Stimulated activated CD8-positive, alpha-beta memory T cell treated with anti-CD3 and anti-CD28 coated beads, Interleukin-15, amount 100 ng/mL, for 48 hours (primary cell): Measurements from ENCODE around the gene KIAA1217.
A peak's percentile ranks its signal among the peaks of the same experiment; 100 is the strongest.

Experiments
- DNase-seq, 2 donors: peaks; one replicate each; pipeline ENCODE4 v3.0.0-alpha.2; 2020; ENCODE audit warnings: low read depth in 2 of 2

Gene KIAA1217

DNA sequence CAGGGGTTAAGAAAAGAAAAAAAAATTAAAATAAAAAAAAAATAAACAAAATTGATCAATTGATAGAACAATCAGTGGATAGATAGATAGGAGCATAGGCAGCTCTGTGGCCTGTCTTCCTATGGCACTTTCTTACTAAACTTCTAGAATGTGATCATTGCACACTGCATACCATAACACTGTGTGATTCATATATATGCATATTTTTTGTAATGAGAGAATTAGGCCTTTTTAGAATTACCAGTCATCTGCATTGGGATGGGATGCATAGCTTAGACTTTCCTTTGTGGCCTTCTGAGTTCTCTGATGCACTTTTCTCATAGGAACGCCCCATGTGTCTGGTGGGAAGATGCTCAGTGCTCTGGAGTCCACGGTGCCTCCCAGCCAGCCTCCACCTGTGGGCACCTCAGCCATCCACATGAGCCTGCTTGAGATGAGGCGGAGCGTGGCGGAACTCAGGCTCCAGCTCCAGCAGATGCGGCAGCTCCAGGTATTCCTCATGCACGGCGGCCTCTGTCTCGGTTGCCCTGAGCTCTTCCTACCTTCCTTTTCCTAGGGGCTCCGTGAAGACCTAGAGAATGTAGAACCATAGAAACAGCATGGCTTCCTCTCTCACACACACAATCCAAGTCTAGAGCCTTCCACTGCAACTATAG, 292.2 kb downstream of the KIAA1217 start:
- DNase-seq, result no peak

DNA sequence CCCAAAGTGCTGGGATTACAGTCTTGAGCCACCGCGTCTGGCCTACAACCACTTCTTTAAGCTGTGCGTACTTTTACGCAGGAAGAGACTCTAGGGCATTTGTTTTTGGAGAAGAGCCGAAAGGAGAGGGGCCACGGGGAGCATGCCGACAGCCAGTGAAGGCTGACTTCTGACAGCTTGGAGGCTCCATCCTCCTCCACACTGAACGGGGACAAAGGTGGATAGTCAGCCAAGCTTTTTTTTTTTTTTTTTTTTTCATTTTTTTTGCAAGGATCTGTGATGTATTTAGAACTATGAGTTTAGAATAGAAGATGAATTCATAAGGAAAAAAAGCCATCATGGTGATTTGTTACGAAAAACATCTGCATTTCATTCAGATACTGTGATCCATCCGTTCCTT, 293.1 kb downstream of the KIAA1217 start:
- DNase-seq, result no peak

DNA sequence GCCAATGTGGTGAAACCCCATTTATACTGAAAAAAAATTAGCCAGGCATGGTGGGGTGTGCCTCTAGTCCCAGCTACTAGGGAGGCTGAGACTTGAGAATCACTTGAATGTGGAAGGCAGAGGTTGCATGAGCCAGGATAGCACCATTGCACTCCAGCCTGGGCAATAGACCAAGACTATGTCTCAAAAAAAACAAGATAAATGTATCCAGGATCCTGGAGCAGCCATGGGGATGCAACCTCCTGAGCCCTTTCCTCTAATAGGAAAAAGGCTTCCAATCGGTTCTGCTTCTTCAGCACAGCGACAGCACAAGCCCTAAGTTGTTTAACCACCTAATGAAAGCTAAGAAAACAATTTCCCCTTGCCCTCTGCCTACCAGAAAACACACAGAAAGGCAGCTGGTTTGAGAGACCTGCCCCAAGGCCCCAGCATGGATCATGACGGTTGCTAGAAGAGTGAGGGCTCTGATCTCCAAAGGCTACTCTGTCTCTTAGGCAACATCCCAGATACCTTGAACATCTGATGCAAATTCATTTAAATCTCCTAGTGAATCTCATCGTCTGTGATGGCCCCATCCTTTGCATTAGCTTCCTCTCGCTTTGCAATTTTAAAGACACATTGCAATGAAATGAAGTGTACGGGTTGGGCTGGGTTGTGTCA, 294.0 kb downstream of the KIAA1217 start:
- DNase-seq, result no peak

DNA sequence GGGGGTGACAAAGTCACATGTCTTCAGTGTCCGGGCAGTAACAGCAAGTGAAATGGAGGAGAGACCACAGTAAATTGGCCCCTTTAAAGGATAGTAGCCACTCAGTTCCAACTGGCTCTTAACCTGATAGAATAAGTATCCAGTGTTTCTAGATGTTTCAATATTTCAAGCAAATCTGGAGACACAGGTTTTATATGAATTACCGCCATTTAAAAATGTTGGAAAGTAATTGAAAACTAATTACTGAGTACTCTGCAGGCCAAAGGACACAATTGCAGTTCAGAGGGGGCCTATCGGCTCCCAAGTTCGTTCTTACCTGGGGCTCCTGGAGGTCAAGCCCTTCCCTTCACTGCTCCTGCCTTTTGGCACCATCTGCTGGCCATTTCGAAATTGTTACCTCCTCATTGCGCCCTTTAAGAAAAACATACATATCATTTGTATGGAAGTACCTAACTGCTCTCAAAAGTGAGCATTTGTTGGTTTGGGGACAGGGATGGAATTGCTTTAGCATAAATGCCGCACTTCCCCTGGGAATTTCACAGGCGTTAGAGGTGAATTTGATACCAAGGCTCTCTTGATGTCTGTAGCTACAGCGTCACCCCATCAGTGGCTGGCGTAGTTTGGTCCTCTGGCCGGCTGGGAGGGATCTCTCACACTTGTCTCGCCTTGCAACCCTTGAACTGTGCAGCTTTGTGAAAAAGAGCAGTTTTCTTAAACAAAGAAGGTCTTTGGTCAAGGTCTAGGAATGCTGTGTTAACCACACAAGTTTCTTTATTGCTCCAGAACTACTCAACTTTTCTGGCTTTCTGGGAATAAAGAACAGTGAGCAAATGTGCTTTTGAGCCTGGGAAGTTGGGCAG, 294.8 kb downstream of the KIAA1217 start:
- DNase-seq, result no peak

DNA sequence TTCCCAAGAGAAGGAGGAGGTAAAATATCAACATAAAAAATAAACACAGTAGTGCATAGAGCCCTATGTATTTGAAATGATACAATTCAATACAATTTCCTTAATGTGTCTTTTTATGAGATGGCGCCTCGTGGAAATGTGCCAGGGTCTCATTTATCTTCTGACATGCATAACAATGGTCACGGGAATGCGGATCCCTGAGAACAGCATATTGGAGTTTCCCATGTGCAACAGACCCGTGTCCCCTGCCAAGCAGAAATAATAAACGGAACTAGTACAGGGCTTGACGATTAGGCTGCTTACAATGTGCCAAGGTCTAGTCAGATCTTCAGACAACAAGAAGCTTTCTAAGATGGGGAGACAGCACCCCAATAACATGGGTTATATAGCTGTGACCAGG, 296.8 kb downstream of the KIAA1217 start:
- DNase-seq, result no peak

DNA sequence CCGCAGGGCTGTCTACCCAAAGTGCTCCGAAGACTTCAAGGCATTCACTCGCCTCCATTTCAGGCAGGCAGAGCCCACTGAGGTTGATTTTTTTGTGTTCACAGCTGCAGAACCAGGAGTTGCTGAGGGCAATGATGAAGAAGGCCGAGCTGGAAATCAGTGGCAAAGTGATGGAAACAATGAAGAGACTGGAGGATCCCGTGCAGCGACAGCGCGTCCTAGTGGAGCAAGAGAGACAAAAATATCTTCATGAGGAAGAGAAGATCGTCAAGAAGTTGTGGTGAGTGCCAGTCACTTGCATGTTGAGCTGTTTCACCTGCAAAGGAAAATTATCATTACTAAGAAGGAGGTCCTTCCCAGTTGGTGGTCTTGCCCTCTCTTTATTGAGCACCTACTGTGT, 304.2 kb downstream of the KIAA1217 start:
- DNase-seq, result no peak

DNA sequence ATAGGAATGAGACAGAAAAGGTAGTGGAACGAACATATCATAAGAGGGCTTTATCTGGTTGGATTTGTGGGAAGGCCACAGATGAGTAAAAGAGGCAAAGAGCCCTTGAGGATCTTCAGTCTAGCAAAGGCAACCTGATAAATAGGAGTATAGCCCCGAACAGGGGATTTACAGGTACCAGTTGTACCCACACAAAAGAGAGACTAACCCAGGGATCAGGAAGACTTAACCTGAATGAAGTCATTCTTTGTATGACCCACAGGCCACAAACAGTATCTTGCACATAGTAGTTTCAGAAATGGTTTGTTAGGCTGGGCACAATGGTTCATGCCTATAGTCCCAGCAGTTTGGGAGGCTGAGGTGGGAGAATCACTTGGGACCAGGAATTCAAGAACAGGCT, 306.5 kb downstream of the KIAA1217 start:
- no peak for DNase-seq

DNA sequence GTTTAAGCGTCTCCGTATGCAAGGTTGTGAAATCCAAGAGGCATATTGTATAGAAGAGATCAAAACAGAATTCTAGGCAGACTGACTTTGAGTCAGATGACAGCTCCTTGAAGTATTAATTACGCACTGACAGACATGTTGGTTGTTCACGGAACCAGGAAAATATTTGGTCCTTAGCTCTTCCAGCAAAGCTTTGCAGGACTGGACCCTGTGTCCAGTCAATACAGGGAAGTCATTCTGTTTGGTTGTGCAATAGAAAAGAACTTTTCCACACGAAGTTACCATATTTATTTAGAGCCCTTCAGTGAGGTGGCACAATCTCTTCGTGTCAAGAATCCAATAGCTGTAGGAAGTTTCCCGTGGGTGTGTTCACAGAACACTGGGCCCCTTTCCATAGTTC, 309.5 kb downstream of the KIAA1217 start:
- no peak for DNase-seq

DNA sequence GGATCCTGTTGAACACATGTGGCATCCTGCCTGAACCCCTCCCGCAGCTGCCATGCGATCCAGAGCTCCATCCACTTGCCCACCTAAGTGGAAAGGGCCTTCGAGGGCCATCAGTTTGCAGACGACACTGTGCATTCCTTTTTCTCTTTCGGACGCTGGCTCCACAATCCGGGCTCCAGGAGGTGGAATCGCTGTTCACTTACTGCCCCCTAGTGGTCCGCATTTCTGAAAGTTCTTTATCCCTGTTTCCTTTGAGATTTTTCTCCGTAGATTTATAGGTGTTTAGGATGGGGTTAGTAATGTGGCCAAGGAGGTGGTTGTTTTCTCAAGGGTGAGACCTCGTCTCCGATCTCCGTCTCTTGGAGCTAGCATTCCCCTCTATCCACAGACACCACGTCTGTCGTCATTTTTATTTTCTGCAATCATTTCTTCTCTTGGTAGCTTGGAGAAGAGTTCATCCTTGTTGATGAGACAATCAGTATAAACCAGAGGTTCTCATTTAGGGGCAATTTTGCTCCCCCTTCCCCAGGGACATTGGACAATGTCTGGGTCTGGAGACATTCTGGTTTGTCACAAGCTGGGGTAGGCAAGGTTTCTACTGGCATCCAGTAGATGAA, 310.2 kb downstream of the KIAA1217 start:
- DNase-seq, result peak in 1 of 2 donors; percentile 15

DNA sequence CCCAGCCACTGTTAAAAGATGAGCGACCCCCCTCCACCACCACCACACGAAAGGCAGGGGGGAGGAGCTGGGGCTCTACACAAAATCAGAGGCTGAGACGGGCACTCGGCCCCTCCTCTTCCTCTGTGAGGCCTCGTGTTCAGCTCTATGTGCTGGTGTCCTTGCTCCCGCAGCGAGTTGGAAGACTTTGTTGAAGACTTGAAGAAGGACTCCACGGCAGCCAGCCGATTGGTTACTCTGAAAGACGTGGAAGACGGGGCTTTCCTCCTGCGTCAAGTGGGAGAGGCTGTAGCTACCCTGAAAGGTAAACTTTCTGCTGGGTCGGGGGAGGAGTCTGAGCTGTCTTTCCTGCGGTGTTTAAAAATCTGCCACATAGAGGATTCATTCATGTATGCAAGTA, 311.0 kb downstream of the KIAA1217 start:
- no peak for DNase-seq

DNA sequence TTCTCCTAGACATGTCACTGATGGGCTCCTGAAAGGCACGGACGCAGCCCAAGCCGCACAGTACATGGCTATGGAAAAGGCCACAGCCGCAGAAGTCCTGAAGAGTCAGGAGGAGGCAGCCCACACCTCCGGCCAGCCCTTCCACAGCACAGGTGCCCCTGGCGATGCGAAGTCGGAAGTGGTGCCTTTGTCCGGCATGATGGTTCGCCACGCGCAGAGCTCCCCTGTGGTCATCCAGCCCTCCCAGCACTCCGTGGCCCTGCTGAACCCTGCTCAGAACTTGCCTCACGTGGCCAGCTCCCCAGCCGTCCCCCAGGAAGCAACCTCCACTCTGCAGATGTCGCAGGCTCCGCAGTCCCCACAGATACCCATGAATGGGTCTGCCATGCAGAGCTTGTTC, 315.4 kb downstream of the KIAA1217 start:
- no peak for DNase-seq

DNA sequence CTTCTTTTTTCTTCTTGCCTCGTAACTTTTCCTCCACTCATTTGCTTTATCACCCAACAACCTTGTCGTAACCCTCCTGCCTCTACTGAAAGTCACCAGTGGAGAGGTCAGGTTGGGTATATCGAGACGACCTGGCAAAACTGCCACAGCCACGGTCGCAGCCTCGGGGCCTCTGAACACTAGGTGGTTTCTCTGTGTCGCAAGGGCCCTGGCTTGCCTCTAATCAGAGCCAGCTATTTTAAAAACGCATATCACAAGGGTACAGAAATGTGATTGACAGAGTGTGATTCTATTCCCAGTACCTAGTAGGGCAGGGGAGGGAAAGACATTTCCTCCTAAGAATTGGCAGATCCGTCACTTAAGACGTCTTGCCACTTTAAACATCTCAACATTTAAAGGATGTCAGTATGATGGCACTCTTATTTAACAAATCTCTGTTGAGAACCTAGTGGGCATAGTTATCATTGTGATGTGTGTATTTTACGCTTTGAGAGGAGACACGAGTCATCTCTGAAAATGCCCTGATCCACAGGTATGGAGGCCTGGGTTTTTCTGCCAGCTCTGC, 317.2 kb downstream of the KIAA1217 start:
- DNase-seq, result no peak

DNA sequence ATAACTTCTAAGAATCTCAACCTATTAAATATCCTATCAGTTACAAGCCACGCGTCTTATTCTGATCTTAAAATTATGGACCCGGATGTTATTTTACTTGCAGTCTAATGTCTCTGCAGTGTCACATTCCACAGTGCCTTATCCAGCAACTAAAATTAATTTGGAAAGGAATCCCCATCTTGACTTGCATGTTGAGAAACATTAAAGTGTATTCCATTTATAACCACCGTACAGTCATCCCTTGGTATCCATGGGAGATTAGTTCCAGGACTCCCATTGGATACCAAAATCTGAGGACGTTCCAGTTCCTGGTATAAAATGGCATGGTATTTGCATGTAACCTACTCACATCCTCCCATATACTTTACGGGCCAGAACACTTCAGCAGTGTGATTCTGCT, 320.0 kb downstream of the KIAA1217 start:
- DNase-seq, result no peak

DNA sequence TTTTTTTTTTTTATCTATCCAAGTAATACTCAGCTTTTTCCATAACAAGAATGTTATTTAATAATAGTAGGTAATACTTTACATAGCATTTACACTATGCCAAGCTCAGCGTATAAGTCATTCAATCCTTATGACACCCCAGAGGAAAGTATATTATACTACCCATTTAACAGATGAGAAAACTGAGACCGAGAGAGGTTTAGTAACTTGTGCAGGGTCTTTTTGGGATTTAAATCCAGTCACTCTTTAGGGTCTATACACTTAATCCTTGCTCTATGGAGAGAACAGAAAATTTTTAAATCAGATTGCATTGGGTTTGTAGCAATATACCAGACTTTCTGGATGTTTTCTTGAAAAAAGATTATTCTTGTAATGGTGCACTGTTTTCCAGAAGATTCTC, 322.5 kb downstream of the KIAA1217 start:
- no peak for DNase-seq

DNA sequence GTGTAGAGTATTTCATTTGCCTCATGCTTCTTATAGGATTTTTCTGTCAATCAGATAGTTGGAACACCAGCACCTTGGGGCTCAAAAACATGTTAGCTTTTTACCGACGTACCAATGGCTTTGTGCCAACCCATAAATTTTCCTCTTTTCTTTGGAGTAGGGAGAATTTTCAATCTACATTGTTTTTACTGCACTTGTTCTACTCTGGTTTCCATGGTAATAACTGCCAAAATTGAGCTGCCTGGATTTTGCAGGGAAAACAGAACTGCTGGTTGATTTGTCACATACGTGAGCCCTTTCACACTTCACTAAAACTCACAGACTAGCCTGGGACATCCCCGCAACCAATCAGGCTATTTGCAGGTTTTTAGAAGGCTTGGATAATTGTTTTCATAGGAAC, 325.0 kb downstream of the KIAA1217 start:
- DNase-seq, result no peak

DNA sequence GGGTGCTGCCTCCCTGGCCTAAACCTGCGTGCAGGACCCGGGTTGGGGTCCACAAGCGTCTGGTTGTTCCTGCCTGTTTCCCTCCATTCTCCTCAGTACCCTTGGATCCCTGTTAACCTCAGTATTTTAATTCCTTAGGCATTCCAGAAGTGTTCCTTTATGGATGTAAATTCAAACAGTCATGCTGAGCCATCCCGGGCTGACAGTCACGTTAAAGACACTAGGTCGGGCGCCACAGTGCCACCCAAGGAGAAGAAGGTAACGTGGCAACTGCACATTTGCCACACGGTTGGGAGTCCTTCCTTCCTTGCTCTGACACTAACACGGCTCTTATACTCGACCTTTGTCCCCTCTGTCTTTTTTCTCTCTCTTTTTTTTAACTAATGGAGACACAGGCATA, 327.7 kb downstream of the KIAA1217 start:
- DNase-seq, result no peak

DNA sequence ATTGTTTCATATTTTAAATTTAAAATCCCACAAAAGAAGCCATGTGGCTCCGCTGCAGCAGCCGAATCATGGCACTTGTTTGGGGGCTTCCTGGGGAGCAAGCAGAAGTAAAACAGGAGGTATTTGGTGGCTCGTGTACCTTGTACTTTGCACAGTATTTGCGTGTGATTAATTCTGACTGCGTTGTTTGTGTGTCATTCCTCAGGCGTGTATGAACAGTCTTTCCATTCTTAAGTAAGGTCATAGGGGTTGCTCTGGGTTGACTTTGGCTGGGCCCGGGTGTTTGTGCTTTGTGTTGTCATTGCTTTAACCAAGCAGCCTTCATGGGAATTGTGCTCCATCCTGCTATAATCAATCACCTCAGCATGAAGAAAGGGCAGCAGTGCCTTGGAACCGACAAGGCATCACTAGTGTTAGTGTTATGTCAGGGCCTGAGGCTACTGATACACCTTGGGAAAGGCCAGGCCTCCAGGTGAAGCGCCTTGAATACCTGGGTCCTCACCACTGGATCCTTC, 332.4 kb downstream of the KIAA1217 start:
- no peak for DNase-seq

DNA sequence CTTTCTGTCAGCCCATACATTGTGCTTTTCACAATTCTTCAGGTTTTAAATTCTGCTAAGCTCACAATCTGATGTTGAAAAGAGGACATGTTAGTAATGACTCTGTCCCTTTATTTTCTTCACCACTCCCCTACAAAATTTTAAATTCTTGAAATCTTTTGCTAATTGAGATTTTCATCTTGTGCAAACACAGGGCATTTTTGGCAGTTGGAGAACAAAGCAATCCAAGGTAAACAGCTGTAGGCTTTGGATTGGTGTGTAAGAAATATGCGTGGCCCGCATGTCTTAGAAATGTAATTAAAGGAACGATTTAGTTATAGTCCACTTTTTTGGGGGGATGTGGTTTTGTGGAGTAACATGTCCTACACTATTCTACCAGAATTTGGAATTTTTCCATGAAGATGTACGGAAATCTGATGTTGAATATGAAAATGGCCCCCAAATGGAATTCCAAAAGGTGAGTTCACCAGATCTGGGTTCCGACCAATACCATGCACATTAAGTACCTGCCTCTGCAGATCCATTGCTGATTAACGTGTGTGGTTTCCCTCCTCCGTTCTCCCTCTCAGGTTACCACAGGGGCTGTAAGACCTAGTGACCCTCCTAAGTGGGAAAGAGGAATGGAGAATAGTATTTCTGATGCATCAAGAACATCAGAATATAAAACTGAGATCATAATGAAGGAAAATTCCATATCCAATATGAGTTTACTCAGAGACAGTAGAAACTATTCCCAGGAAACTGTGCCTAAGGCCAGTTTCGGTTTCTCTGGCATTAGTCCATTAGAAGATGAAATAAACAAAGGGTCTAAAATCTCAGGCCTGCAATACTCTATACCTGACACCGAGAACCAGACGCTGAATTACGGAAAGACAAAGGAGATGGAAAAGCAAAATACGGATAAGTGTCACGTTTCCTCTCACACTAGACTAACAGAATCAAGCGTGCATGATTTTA, 333.7 kb downstream of the KIAA1217 start:
- no peak for DNase-seq

DNA sequence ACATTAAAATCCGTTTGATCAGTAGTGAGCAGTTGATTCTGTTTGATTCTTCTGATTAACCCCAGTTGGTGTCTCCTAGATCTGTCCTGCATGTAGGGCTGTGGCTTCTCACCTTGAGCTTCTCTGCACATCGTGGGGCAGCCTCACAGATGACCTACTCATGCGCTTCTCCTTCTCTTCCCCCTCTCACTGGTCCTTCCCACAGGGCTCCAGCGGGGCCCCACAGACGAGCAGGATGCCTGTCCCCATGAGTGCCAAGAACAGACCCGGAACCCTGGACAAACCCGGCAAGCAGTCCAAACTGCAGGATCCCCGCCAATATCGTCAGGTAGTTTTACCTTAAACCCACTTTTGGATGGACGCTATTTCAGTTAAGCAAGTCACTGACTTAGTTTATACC, 335.8 kb downstream of the KIAA1217 start:
- no peak for DNase-seq

DNA sequence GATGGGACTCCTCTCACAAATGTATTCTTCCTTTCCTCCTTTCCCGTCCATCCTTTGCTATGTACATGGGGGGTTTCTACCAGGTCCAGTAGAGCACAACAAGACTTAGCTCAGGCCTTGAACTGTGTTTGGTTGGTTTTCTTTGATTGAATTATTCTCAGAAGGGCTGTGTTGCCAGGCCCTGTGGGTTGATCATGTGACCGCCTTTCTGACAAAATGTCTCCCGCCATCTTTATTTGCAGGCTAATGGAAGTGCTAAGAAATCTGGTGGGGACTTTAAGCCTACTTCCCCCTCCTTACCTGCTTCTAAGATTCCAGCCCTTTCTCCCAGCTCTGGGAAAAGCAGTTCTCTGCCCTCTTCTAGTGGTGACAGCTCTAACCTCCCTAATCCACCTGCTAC, 336.6 kb downstream of the KIAA1217 start:
- no peak for DNase-seq

DNA sequence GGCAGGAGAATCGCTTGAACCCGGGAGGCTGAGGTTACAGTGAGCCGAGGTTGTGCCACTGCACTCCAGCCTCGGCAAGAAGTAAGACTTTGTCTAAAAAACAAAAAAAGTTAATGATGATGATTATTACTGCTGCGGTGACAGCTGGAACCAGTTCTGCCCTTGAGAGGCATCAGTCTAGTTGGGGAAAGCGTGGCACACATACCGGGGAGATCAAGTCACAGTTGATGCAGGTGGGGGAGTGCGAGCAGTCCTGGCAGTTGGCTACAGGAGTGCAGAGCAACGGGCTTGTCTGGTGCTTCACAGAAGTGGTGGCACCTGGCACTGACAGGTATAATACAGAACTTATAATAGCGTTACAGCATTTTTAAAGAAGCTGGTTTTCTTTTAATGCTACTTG, 341.7 kb downstream of the KIAA1217 start:
- DNase-seq, result no peak
